ENCODE data around the gene PXN. TPM values are rescaled to one million over a fixed set of nuclear protein-coding genes. Genes with fewer than 3 reads are reported as not detected.

Gene PXN
- total RNA-seq, 2 donors from 2014 or later: 93.0 to 105 TPM

DNA sequence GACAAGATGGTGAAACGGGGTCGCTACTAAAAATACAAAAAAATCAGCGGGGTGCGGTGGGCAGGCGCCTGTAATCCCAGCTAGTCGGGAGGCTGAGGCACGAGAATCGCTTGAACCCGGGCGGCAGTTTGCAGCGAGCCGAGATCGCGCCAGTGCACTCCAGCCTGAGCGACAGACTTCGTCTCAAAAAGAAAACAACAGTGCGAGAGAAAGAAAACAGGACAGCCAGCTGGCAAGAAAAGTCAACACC is 26.8 kb upstream of the PXN start:
- Histone ChIP-seq H3K27me3 (replicated peaks; ENCODE audit: insufficient read depth) (no peaks in the 10 kb centered on the region), H3K27ac (peak overlapping the region; percentile 96 to 99), H3K9me3 (no peaks in the 10 kb centered on the region), H3K4me3 (peak overlapping the region; percentile 83), H3K4me1 (ENCODE audit: control insufficient read depth in 1 of 2, low read depth in 2 of 2) (peaks cover 0 to 6% of the 10 kb centered on the region in 2 donors), H3K36me3 (no peaks in the 10 kb centered on the region)
- no peak for ATAC-seq (ENCODE audit: insufficient number of reproducible peaks, low FRiP score, low read depth)
- no peak for DNase-seq (ENCODE audit: low spot score)
- TF ChIP-seq, protein P1, sequence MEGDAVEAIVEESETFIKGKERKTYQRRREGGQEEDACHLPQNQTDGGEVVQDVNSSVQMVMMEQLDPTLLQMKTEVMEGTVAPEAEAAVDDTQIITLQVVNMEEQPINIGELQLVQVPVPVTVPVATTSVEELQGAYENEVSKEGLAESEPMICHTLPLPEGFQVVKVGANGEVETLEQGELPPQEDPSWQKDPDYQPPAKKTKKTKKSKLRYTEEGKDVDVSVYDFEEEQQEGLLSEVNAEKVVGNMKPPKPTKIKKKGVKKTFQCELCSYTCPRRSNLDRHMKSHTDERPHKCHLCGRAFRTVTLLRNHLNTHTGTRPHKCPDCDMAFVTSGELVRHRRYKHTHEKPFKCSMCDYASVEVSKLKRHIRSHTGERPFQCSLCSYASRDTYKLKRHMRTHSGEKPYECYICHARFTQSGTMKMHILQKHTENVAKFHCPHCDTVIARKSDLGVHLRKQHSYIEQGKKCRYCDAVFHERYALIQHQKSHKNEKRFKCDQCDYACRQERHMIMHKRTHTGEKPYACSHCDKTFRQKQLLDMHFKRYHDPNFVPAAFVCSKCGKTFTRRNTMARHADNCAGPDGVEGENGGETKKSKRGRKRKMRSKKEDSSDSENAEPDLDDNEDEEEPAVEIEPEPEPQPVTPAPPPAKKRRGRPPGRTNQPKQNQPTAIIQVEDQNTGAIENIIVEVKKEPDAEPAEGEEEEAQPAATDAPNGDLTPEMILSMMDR (IDR thresholded peaks at IDR 0.05): no peak

DNA sequence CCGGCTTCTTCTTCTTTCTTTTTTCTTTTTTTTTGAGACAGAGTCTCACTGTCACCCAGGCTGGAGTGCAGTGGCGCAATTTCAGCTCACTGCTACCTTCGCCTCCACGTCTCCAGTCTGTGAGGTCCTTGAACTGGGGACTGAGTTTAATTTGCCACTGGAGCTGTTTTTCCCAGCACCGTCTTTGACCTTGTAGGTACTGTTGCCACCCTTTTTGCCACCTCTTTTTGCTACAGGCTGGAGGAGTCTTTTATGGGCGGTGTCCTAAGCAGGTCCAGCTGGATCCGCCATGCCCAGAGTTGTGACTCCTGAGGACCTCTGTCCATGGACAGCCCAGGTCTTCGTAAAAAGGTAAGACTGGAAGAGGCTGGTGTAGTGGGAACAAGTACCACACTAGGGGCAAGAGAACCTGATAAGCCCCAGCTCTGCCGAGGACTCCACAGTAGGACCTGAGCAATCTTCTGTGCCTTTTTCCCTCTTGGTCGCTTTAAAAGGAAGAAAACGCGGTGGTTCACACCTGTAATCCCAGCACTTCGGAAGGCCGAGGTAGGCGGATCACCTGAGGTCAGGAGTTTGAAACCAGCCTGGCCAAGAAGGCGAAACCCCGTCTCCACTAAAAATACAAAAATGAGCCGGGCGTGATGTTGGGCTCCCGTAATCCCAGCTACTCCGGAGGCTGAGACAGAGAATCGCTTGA is 25.2 kb upstream of the PXN start:
- no peak for DNase-seq (ENCODE audit: low spot score)

DNA sequence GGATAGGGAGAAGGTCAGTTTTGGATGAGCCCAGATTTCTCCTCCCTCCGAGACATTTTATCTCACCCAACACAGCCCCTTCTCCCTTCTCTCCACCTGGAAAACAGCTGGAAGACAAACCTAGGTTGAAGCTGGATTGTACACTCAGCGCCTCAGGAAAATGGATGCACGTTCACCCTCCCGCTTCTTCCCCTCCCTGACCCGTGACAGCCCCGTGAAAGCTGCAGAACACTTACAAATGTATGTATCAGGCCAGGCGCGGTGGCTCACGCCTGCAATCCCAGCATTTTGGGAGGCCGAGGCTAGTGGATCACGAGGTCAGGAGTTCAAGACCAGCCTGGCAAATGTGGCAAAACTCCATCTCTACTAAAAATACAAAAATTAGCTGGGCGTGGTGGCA is 22.0 kb upstream of the PXN start:
- no peak for ATAC-seq (ENCODE audit: insufficient number of reproducible peaks, low FRiP score, low read depth)
- Histone ChIP-seq H3K9me3 (no peaks in the 10 kb centered on the region), H3K27me3 (replicated peaks; ENCODE audit: insufficient read depth) (no peaks in the 10 kb centered on the region), H3K27ac (no peak overlapping the region), H3K4me1 (ENCODE audit: control insufficient read depth in 1 of 2, low read depth in 2 of 2) (peaks cover 0 to 6% of the 10 kb centered on the region in 2 donors), H3K4me3 (no peak overlapping the region), H3K36me3 (no peaks in the 10 kb centered on the region)
- TF ChIP-seq, protein P1 (IDR thresholded peaks at IDR 0.05): no peak
- DNase-seq (ENCODE audit: low spot score): no peak

More for the DNA sequence above, 25.2 kb upstream of the PXN start:
- no peaks in the 10 kb centered on the region for H3K9me3 ChIP-seq
- TF ChIP-seq, protein P1 (IDR thresholded peaks at IDR 0.05): no peak
- H3K4me3 ChIP-seq: peak overlapping the region; percentile 83
- no peak for ATAC-seq (ENCODE audit: insufficient number of reproducible peaks, low FRiP score, low read depth)
- peak overlapping the region; percentile 96 to 99 for H3K27ac ChIP-seq
- peaks cover 0 to 6% of the 10 kb centered on the region in 2 donors for H3K4me1 ChIP-seq (ENCODE audit: control insufficient read depth in 1 of 2, low read depth in 2 of 2)
- H3K27me3 ChIP-seq (replicated peaks; ENCODE audit: insufficient read depth): no peaks in the 10 kb centered on the region
- H3K36me3 ChIP-seq: no peaks in the 10 kb centered on the region

DNA sequence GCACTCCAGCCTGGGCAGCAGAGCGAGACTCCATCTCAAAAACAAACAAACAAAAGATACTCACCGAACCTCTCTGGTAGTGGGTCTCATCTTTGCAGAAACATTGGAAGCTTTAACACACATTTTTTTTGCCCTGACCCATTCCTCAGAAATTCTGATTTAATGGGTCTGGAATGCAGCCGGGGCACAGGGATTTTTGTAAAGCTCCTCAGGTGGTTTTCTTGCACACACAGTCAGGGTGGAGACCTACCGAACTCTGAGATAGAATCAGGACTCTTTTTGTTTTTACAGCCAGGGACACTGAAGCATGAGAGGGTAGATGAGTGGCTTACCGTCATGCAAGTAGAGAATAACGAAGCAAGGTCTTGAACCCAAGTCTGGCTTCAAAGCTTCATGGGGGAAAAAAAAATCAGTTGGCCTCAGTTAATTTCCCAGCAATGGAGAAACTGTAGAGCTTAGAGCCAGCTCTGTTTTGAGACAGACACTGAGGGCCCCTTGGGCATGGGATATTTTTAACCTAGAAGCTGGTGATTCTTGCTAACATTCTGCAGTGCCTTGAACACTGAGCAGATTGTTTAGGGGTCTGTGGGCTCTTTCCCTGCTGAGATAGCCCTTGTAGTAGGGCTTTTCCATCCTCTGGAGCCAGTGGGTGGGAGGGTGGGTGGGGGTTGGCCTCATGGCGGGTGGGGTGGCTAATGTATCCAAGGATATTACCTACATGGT is 21.4 kb upstream of the PXN start:
- DNase-seq (ENCODE audit: low spot score): no peak
- no peaks in the 10 kb centered on the region for H3K9me3 ChIP-seq
- H3K36me3 ChIP-seq: no peaks in the 10 kb centered on the region
- TF ChIP-seq, protein P1 (IDR thresholded peaks at IDR 0.05): no peak
- H3K4me1 ChIP-seq (ENCODE audit: control insufficient read depth in 1 of 2, low read depth in 2 of 2): peaks cover 0 to 6% of the 10 kb centered on the region in 2 donors
- no peak overlapping the region for H3K27ac ChIP-seq
- no peaks in the 10 kb centered on the region for H3K27me3 ChIP-seq (replicated peaks; ENCODE audit: insufficient read depth)
- H3K4me3 ChIP-seq: no peak overlapping the region
- no peak for ATAC-seq (ENCODE audit: insufficient number of reproducible peaks, low FRiP score, low read depth)

DNA sequence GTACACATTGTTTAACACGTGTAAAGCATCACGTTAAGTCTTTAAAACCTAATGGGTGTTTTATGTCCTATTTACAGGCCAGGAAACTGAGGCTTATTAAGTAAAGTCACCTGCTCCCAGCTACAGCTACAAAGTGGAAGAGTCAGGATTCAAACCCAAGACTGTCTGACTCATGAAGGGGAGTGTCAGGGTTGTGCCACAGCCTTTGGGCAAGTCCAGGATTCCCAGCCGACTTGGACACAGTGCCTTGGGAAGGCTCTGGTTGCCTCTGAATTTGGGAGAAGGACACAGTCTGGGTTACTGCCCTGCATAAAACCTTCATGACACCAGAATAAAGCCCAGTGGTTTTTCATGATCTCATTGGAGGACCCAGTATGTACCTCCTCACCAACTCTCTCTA is 18.9 kb upstream of the PXN start:
- no peak overlapping the region for H3K4me3 ChIP-seq
- H3K27ac ChIP-seq: no peak overlapping the region
- no peak for DNase-seq (ENCODE audit: low spot score)
- H3K27me3 ChIP-seq (replicated peaks; ENCODE audit: insufficient read depth): no peaks in the 10 kb centered on the region
- no peaks in the 10 kb centered on the region for H3K36me3 ChIP-seq
- no peaks in the 10 kb centered on the region for H3K9me3 ChIP-seq
- ATAC-seq (ENCODE audit: insufficient number of reproducible peaks, low FRiP score, low read depth): no peak
- no peaks in the 10 kb centered on the region for H3K4me1 ChIP-seq (ENCODE audit: control insufficient read depth in 1 of 2, low read depth in 2 of 2)
- TF ChIP-seq, protein P1 (IDR thresholded peaks at IDR 0.05): no peak

All from thoracic aorta (tissue), 2 donors.